ENCODE data around the gene CFAP100.

DNA sequence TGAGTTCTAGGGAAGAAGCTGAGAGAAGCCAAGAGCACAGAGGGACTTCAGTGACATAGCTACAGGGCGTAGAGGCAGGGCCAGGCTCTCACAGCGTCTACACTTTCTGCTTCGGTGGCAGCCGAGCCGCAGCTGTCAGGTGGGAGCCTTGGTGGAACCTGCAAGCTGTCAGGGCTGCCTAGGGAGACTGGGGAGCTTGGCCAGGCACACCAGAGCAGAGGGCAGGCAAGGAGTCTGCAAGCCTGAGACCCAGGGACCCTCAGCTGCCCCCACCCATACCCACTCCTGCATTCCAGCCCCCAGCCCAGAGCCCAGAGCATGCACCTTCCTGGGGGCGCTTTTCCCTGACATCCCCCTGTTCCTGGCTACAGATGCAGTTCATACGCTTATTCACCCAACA lies 24.1 kb upstream of the CFAP100 start:
- TF ChIP-seq YY1 (IDR thresholded peaks at IDR 0.05; ENCODE audit: borderline replicate concordance in 1 of 3, control insufficient read depth in 1 of 3, extremely low read depth in 1 of 3, insufficient read depth in 3 of 3, insufficient read length in 1 of 3, insufficient replicate concordance in 2 of 3, low read depth in 1 of 3, low read length in 2 of 3) = no peak
- TF ChIP-seq MYC (IDR thresholded peaks at IDR 0.05; ENCODE audit: low read depth, low read length) = no peak
- no peak for TF ChIP-seq MYC (CRISPR knock-in tag; IDR thresholded peaks at IDR 0.05; ENCODE audit: borderline replicate concordance, low read depth)
- no peak for TF ChIP-seq NBN (IDR thresholded peaks at IDR 0.05; ENCODE audit: low read depth)
- TF ChIP-seq, protein P1, sequence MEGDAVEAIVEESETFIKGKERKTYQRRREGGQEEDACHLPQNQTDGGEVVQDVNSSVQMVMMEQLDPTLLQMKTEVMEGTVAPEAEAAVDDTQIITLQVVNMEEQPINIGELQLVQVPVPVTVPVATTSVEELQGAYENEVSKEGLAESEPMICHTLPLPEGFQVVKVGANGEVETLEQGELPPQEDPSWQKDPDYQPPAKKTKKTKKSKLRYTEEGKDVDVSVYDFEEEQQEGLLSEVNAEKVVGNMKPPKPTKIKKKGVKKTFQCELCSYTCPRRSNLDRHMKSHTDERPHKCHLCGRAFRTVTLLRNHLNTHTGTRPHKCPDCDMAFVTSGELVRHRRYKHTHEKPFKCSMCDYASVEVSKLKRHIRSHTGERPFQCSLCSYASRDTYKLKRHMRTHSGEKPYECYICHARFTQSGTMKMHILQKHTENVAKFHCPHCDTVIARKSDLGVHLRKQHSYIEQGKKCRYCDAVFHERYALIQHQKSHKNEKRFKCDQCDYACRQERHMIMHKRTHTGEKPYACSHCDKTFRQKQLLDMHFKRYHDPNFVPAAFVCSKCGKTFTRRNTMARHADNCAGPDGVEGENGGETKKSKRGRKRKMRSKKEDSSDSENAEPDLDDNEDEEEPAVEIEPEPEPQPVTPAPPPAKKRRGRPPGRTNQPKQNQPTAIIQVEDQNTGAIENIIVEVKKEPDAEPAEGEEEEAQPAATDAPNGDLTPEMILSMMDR (IDR thresholded peaks at IDR 0.05 in 2 of 3, conservative IDR thresholded peaks at IDR 0.05 in 1 of 3; ENCODE audit: insufficient read depth in 2 of 3, low read depth in 1 of 3, low read length in 3 of 3) = no peak
- no peak for TF ChIP-seq NFATC3 (IDR thresholded peaks at IDR 0.05)
- TF ChIP-seq TCF7L2 (IDR thresholded peaks at IDR 0.05; ENCODE audit: low read depth, low read length) = no peak
- TF ChIP-seq, protein P2, sequence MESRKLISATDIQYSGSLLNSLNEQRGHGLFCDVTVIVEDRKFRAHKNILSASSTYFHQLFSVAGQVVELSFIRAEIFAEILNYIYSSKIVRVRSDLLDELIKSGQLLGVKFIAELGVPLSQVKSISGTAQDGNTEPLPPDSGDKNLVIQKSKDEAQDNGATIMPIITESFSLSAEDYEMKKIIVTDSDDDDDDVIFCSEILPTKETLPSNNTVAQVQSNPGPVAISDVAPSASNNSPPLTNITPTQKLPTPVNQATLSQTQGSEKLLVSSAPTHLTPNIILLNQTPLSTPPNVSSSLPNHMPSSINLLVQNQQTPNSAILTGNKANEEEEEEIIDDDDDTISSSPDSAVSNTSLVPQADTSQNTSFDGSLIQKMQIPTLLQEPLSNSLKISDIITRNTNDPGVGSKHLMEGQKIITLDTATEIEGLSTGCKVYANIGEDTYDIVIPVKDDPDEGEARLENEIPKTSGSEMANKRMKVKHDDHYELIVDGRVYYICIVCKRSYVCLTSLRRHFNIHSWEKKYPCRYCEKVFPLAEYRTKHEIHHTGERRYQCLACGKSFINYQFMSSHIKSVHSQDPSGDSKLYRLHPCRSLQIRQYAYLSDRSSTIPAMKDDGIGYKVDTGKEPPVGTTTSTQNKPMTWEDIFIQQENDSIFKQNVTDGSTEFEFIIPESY (CRISPR knock-in tag; IDR thresholded peaks at IDR 0.05) = no peak
- TF ChIP-seq PML (IDR thresholded peaks at IDR 0.05; ENCODE audit: low read length) = no peak
- no peak for TF ChIP-seq POLR2A (conservative IDR thresholded peaks at IDR 0.05)
- TF ChIP-seq, protein P3, sequence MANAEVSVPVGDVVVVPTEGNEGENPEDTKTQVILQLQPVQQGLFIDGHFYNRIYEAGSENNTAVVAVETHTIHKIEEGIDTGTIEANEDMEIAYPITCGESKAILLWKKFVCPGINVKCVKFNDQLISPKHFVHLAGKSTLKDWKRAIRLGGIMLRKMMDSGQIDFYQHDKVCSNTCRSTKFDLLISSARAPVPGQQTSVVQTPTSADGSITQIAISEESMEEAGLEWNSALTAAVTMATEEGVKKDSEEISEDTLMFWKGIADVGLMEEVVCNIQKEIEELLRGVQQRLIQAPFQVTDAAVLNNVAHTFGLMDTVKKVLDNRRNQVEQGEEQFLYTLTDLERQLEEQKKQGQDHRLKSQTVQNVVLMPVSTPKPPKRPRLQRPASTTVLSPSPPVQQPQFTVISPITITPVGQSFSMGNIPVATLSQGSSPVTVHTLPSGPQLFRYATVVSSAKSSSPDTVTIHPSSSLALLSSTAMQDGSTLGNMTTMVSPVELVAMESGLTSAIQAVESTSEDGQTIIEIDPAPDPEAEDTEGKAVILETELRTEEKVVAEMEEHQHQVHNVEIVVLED (CRISPR knock-in tag; IDR thresholded peaks at IDR 0.05) = no peak
- TF ChIP-seq MEF2A (IDR thresholded peaks at IDR 0.05; ENCODE audit: control insufficient read depth, low read depth, low read length) = no peak
- TF ChIP-seq, protein P4, sequence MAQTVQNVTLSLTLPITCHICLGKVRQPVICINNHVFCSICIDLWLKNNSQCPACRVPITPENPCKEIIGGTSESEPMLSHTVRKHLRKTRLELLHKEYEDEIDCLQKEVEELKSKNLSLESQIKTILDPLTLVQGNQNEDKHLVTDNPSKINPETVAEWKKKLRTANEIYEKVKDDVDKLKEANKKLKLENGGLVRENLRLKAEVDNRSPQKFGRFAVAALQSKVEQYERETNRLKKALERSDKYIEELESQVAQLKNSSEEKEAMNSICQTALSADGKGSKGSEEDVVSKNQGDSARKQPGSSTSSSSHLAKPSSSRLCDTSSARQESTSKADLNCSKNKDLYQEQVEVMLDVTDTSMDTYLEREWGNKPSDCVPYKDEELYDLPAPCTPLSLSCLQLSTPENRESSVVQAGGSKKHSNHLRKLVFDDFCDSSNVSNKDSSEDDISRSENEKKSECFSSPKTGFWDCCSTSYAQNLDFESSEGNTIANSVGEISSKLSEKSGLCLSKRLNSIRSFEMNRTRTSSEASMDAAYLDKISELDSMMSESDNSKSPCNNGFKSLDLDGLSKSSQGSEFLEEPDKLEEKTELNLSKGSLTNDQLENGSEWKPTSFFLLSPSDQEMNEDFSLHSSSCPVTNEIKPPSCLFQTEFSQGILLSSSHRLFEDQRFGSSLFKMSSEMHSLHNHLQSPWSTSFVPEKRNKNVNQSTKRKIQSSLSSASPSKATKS (CRISPR knock-in tag; IDR thresholded peaks at IDR 0.05) = no peak

Measured in K562 (cell line).